Memory B cell (primary cell): ENCODE measurements around the gene RNF225.
"Not testable (repeated sequence)": the region's sequence is repeated elsewhere in the genome, so short reads cannot be mapped to it uniquely, and the experiment has no call there.

Experiments
- ATAC-seq: fragments of 150-1000 bp; cut with Tn5 transposase; 2 replicates; pipeline ENCODE4 v1.10.0; 2021; ENCODE audit warnings: low read depth, mild to moderate bottlenecking, moderate library complexity
- DNase-seq, 2 donors: peaks; one replicate each; pipeline ENCODE4 v3.0.0; 2022; ENCODE audit warnings: low spot score in 2 of 2
- H3K27ac Mint-ChIP-seq: one replicate; pipeline ENCODE4 v1.8.0; 2022; ENCODE audit warnings: mild to moderate bottlenecking, moderate library complexity, mixed read lengths
- H3K27me3 Mint-ChIP-seq: one replicate; pipeline ENCODE4 v1.8.0; 2022; ENCODE audit warnings: mixed read lengths
- H3K36me3 Mint-ChIP-seq: one replicate; pipeline ENCODE4 v1.8.0; 2022; ENCODE audit warnings: mild to moderate bottlenecking, mixed read lengths
- H3K4me1 Mint-ChIP-seq: one replicate; pipeline ENCODE4 v1.8.0; 2022; ENCODE audit warnings: mixed read lengths
- H3K4me3 Mint-ChIP-seq: one replicate; pipeline ENCODE4 v1.8.0; 2022; ENCODE audit warnings: mild to moderate bottlenecking, moderate library complexity, mixed read lengths
- H3K9me3 Mint-ChIP-seq: one replicate; pipeline ENCODE4 v1.8.0; 2022; ENCODE audit warnings: mixed read lengths

Gene RNF225

DNA sequence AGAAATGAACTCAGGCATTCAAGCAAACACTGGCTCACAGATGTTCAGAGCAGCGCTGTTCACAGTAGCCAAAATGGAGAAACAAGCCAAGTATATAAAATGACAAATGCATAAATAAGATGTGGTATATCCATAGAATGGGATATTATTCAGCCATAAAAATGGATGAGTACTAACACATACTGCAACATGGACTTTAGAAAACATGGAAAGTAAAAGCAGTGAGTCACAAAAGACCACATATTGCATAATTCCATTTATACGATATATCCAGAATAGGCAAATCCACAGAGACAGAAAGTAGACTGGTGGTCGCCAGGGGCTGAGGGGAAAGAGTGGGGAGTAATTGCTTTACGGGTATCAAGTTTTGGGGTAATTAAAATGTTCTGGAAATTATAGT is 21.3 kb upstream of the RNF225 start:
- no peak overlapping the region for H3K27ac Mint-ChIP-seq
- H3K4me3 Mint-ChIP-seq = no peak overlapping the region
- peaks cover 3% of the 10 kb centered on the region for H3K36me3 Mint-ChIP-seq
- H3K4me1 Mint-ChIP-seq = peaks cover 5% of the 10 kb centered on the region
- DNase-seq (no peak), ATAC-seq (no peak)
- no peaks in the 10 kb centered on the region for H3K27me3 Mint-ChIP-seq
- no peaks in the 10 kb centered on the region for H3K9me3 Mint-ChIP-seq

DNA sequence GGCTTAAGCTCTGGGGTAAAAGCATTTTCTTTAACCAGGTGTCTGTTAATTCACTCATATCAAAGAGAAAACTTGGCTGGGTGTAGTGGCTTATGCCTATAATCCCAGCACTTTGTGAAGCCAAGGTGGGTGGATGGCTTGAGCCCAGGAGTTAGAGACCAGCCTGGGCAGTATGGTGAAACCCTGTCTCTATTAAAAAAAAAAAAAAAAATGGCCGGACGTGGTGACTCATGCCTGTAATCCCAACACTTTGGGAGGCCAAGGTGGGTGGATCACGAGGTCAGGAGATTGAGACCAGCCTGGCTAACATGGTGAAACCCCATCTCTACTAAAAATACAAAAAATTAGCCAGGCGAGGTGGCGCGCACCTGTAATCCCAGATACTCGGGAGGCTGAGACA is 18.7 kb upstream of the RNF225 start:
- ATAC-seq, H3K27ac Mint-ChIP-seq, H3K27me3 Mint-ChIP-seq, H3K36me3 Mint-ChIP-seq, H3K9me3 Mint-ChIP-seq, H3K4me3 Mint-ChIP-seq, DNase-seq: not testable (repeated sequence)
- H3K4me1 Mint-ChIP-seq = peaks cover 17% of the 10 kb centered on the region

GRCh38 chr19:58379246-58379645 is 16.2 kb upstream of the RNF225 start:
- DNase-seq (no peak), ATAC-seq (no peak)
- Mint-ChIP-seq H3K4me1 (peaks cover 21% of the 10 kb centered on the region), H3K27me3 (no peaks in the 10 kb centered on the region), H3K27ac (peak overlapping the region; percentile 92), H3K9me3 (no peaks in the 10 kb centered on the region), H3K4me3 (peak overlapping the region; percentile 87), H3K36me3 (no peaks in the 10 kb centered on the region)

DNA sequence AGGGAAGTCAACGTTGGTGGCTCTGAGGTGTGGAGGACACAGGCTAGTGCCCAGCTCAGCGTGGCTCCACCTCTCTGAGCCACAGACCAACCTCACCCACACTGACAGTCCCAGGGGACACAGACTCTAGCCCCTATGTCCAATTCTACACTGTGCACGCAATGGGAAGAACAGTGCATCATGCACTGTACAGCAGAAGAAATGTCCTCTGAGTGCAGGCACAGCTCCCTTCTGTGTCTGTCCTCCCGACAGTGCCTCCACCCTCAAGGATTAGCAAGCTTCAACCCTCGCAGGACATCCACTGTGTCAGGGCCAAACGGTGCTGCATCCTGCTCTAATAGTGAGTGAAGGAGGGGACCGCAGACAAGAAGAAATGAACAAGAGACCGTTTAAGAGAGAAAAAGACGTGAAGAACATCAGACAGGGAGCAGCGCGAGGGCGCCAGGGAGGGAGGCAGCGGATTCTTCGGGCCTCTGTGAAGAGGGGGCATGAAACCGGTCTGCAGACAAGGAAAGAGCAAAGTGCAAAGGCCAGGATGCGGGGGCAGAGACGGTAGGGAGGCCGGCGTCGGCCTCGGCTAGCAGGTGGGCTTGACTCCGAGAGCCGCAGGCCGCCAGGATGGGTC is 15.3 kb upstream of the RNF225 start:
- peak overlapping the region; percentile 87 for H3K4me3 Mint-ChIP-seq

GRCh38 chr19:58380662-58381459 is 14.6 kb upstream of the RNF225 start, which contains the start of gene ZNF837:
ZNF837 (minus strand) TSS chr19:58381030; CDS start chr19:58369332, 11,698 bp downstream.
- peak within 1 kb of the TSS; percentile 92 for H3K27ac Mint-ChIP-seq
- no peaks in the 10 kb centered on the region for H3K9me3 Mint-ChIP-seq
- H3K4me1 Mint-ChIP-seq = peaks cover 25% of the 10 kb centered on the region
- ATAC-seq (peak; percentile 78), DNase-seq (peak; percentile 97)
- H3K27me3 Mint-ChIP-seq = no peaks in the 10 kb centered on the region
- H3K4me3 Mint-ChIP-seq = peak within 1 kb of the TSS; percentile 87
- H3K36me3 Mint-ChIP-seq = no peaks in the 10 kb centered on the region

More for the DNA sequence above, 15.3 kb upstream of the RNF225 start:
- no peaks in the 10 kb centered on the region for H3K27me3 Mint-ChIP-seq
- H3K27ac Mint-ChIP-seq = peak overlapping the region; percentile 92
- H3K4me1 Mint-ChIP-seq = peaks cover 21% of the 10 kb centered on the region
- ATAC-seq (no peak), DNase-seq (no peak)
- no peaks in the 10 kb centered on the region for H3K9me3 Mint-ChIP-seq
- no peaks in the 10 kb centered on the region for H3K36me3 Mint-ChIP-seq

DNA sequence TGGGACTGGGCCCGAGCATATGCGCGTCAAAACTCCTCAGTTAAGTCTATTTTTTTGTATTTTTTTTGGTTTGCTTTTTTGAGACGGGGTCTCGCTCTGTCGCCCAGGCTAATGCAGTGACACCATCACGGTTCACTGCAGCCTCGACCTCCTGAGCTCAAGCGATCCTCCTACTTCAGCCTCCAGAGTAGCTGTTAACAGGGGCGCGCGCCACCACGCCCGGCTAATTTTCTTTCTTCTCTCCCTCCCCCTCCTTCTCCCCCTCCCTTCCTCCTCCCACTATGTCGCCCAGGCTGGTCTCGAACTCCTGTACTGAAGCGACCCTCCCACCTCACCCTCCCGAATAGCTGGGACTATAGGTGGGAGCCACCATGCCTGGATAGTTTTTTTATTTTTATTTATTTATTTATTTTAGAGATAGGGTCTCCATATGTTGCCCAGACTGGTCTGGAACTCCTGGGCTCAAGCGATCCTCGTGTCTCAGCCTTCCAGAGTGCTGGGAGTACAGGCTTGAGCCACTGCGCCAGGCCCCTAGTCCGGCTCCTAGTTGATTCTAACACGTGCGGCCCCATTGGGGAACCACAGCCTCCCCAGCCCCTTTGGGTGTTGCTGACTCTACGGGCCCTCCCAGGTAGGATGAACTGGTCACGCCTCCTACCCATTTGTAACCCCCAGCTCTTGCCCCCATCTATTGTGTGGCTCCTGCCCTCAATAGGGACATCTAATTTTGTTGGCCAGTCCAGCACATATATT is 13.8 kb upstream of the RNF225 start:
- Mint-ChIP-seq H3K9me3 (no peaks in the 10 kb centered on the region), H3K36me3 (no peaks in the 10 kb centered on the region), H3K27ac (peak overlapping the region; percentile 92), H3K4me1 (peaks cover 29% of the 10 kb centered on the region), H3K27me3 (no peaks in the 10 kb centered on the region), H3K4me3 (peak overlapping the region; percentile 87)
- no peak for ATAC-seq
- no peak for DNase-seq

DNA sequence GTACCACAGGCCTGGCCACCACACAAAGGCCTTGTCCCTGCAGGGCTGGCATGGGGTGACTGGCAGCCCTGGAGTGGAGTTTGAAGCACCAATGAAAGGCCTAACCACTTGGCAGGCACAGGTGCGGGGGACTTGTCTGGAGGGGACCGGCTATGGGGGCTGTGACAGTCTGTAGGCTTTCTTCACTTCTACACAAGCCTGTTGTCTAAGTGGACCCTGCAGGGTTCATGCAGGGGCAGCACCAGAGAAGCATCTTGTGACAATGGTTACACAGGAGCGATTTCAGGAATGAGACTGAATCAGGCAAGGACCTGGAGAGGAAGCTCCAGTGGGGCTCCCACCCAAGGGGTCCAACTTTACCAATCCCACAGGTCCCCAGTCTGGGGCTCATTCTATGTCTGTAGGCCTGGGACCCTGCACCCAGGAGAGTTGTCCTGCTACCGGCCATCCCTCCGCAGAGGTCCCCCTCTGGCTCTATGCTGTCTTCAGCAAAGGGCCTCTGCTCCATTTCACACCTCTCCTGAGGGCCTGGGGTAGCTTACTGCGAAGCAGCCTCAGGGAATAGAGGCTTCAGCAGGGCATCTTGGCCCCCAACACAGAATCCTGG is 12.4 kb upstream of the RNF225 start:
- ATAC-seq (no peak), DNase-seq (no peak)
- no peaks in the 10 kb centered on the region for H3K27me3 Mint-ChIP-seq
- peaks cover 2% of the 10 kb centered on the region for H3K36me3 Mint-ChIP-seq
- peak overlapping the region; percentile 53 for H3K4me3 Mint-ChIP-seq
- no peaks in the 10 kb centered on the region for H3K9me3 Mint-ChIP-seq
- peak overlapping the region; percentile 92 for H3K27ac Mint-ChIP-seq
- peaks cover 32% of the 10 kb centered on the region for H3K4me1 Mint-ChIP-seq

- ATAC-seq (no peak), DNase-seq (no peak)
- no peaks in the 10 kb centered on the region for H3K27me3 Mint-ChIP-seq
- H3K36me3 Mint-ChIP-seq = peaks cover 7% of the 10 kb centered on the region
- H3K9me3 Mint-ChIP-seq = no peaks in the 10 kb centered on the region
- peaks cover 17% of the 10 kb centered on the region for H3K4me1 Mint-ChIP-seq
- peak overlapping the region; percentile 92 for H3K4me3 Mint-ChIP-seq
- peak overlapping the region; percentile 89 for H3K27ac Mint-ChIP-seq
Measured at GRCh38 chr19:58385313-58385890, 10.1 kb upstream of the RNF225 start.

GRCh38 chr19:58385891-58386575 is 9.4 kb upstream of the RNF225 start:
- DNase-seq = no peak
- H3K4me3 Mint-ChIP-seq = peak overlapping the region; percentile 92

GRCh38 chr19:58386576-58387337 is 8.7 kb upstream of the RNF225 start, which contains the start of gene RPS5:
RPS5 (plus strand) TSS chr19:58387269; CDS start chr19:58388138, 869 bp downstream.
- DNase-seq (peak; percentile 79 to 93), ATAC-seq (peak; percentile 85)
- Mint-ChIP-seq H3K4me3 (peak within 1 kb of the TSS; percentile 92), H3K27me3 (no peaks in the 10 kb centered on the region), H3K27ac (peak within 1 kb of the TSS; percentile 89), H3K9me3 (no peaks in the 10 kb centered on the region), H3K36me3 (peaks cover 12% of the 10 kb centered on the region), H3K4me1 (peaks cover 21% of the 10 kb centered on the region)

More at GRCh38 chr19:58385891-58386575, 9.4 kb upstream of the RNF225 start:
- H3K27me3 Mint-ChIP-seq = no peaks in the 10 kb centered on the region
- H3K4me1 Mint-ChIP-seq = peaks cover 21% of the 10 kb centered on the region
- no peaks in the 10 kb centered on the region for H3K9me3 Mint-ChIP-seq
- peaks cover 12% of the 10 kb centered on the region for H3K36me3 Mint-ChIP-seq
- peak overlapping the region; percentile 89 for H3K27ac Mint-ChIP-seq
- ATAC-seq = no peak

DNA sequence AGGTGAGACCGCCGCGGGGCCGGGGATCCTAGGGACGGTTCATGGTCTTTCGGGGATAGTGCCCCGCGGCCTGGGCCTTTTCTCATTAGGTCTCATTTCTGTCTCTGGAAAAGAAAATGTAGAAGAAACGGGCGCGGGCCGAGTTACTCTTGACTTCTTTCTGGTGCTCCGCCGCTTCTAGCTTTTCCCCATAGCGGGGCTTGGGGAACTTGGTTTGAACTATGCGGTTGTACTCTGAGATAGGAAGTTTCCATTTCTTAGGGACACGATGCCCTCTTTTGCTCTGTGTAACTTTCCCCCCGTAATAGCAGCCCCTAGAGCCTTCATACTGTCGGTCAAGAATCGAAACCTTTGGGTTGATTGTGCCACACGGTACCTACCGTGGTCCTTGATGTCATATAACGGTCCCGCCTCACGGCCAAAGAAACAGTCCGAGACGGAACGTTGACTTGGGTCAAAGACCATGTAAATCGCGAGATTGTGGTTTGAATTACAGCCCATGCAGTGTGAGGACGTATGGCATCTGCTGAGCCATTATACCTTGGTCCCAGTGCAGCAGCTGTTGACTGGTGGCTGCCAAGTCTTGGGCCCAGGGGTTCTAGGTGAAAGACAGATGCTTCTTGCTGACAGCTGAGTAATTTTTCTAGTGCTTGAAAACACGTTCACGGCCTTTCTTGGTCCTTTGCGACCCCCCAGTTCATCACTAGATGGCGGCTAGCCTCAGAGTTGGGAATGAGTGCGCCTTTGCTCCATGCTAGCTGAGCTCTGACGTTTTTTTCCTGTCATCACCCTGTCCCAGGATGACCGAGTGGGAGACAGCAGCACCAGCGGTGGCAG is 7.9 kb upstream of the RNF225 start:
- H3K36me3 Mint-ChIP-seq = peaks cover 12% of the 10 kb centered on the region
- H3K27ac Mint-ChIP-seq = peak overlapping the region; percentile 89
- DNase-seq (no peak), ATAC-seq (no peak)
- H3K27me3 Mint-ChIP-seq = no peaks in the 10 kb centered on the region
- peak overlapping the region; percentile 92 for H3K4me3 Mint-ChIP-seq
- H3K9me3 Mint-ChIP-seq = no peaks in the 10 kb centered on the region
- H3K4me1 Mint-ChIP-seq = peaks cover 17% of the 10 kb centered on the region

DNA sequence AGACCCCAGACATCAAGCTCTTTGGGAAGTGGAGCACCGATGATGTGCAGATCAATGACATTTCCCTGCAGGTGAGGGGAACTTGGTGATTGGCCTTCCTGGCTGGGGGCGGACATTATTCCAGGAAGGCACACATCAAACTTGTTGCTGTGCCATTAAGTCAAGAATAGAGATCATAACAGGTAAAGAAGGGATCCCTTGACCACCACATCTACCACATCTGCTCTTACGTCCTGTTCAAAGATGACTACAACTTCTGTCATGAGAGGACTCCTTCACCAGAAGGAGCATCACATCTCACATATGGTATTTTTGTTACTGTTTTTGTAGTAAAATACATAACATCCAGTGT is 7.3 kb upstream of the RNF225 start:
- Mint-ChIP-seq H3K27me3 (no peaks in the 10 kb centered on the region), H3K4me1 (peaks cover 21% of the 10 kb centered on the region), H3K27ac (peak overlapping the region; percentile 89), H3K9me3 (no peaks in the 10 kb centered on the region), H3K4me3 (peak overlapping the region; percentile 92), H3K36me3 (peaks cover 16% of the 10 kb centered on the region)
- DNase-seq (no peak), ATAC-seq (no peak)
